Measurements from ENCODE around the gene PPP1R26.
"Not testable (repeated sequence)": the region's sequence is repeated elsewhere in the genome, so short reads cannot be mapped to it uniquely, and the experiment has no call there.

The PPP1R26 gene

DNA sequence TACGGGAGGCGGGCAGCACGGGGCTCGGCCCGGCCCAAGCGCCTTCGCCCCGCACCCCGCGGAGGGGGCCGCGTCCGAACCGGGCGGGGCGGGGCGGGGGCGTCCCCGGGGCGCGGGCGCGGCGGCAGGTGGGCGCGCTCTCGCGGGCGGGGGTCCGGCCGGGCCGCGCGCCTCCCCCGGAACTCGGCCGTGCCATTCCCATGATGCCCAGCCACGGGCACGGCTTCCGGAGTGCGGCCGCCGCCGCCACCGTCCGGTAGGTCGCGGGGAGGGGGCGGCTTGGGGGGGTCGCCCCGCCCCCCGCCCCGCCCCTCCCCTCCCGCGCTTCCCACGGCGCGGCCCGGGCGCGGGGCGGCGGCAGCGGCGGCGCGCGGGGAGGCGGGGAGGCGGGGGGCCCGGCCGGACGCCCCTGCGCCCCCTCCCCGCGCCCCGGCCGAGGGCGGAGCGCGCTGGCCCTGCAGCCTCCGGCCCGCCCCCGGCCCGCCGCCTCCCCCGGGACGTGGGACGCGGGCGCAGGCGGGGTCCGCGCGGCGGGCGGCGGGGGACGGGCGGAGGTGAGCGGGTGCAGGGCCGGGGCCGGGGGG lies at the start of gene PPP1R26:
Gene PPP1R26, plus strand, starts transcription at position 314 of the 584 bp plus-strand sequence. CDS start 4,729 bp downstream, outside the sequence.
- peak within 1 kb of the TSS; percentile 80 for H3K27ac ChIP-seq
- no peak for TF ChIP-seq CTCF (conservative IDR thresholded peaks at IDR 0.05)
- no peak for TF ChIP-seq ZFX (IDR thresholded peaks at IDR 0.05)

GRCh38 chr9:135437259-135437658 lies 42.3 kb upstream of the PPP1R26 start:
- TF ChIP-seq CTCF (conservative IDR thresholded peaks at IDR 0.05) (no peak), ZFX (IDR thresholded peaks at IDR 0.05) (no peak)
- H3K27ac ChIP-seq = no peak overlapping the region

GRCh38 chr9:135437696-135438095 lies 41.9 kb upstream of the PPP1R26 start:
- H3K27ac ChIP-seq = not testable (repeated sequence)

DNA sequence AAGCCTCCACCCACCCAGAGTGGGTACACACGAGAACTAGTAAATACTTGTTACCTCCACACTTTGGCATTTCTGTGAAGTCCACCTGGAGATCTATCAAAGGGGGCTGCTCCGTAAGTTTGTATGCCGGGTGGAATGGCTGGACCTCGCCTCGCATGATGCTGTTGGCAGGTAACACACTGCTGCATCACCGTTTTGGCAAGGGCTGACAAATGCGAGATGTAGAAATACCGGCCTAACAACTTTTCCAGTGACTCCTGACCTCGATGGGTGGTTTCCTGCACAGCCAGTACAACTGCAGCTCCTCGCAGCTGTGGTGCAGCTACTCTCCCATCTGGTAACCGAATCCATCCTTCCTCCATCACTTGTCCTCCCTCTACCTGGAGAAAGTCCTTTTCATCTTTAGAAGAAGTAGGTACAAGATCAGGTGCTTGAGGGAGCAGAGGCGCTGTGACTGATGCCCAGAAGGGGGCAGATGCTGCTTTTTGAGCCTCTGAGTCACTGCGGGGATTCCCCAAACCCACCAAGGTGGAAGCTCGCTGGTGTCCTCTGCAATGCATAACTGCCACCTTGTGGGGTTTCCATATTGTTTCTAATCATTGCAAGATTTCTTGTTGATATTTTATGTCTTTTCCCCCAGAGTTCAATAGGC lies 40.9 kb upstream of the PPP1R26 start:
- not testable (repeated sequence) for H3K27ac ChIP-seq

DNA sequence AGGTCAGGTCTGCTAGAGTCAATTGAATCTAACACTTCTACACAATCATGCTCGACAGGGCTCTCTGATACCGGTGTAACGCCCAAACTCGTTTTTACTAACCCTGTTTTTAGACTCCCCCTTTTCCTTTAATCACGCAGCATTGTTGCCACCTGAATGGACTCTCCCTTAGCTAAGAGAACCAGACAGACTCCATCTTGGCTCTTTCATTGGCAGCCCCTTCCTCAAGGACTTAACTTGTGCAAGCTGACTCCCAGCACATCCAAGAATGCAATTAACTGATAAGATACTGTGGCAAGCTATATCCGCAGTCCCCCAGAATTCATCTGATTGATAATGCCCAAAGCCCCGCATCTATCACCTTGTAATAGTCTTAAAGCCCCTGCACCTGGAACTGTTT lies 40.1 kb upstream of the PPP1R26 start:
- H3K27ac ChIP-seq = not testable (repeated sequence)

- TF ChIP-seq CTCF (conservative IDR thresholded peaks at IDR 0.05) (no peak), ZFX (IDR thresholded peaks at IDR 0.05) (no peak)
- no peak overlapping the region for H3K27ac ChIP-seq
Observed at GRCh38 chr9:135439916-135440315, 39.7 kb upstream of the PPP1R26 start.

- TF ChIP-seq ZFX (IDR thresholded peaks at IDR 0.05) = no peak
- TF ChIP-seq CTCF (conservative IDR thresholded peaks at IDR 0.05) = no peak; the same call in 1 of the 2 replicates
- H3K27ac ChIP-seq = no peak overlapping the region
Observed at GRCh38 chr9:135440620-135441019, 39.0 kb upstream of the PPP1R26 start.

DNA sequence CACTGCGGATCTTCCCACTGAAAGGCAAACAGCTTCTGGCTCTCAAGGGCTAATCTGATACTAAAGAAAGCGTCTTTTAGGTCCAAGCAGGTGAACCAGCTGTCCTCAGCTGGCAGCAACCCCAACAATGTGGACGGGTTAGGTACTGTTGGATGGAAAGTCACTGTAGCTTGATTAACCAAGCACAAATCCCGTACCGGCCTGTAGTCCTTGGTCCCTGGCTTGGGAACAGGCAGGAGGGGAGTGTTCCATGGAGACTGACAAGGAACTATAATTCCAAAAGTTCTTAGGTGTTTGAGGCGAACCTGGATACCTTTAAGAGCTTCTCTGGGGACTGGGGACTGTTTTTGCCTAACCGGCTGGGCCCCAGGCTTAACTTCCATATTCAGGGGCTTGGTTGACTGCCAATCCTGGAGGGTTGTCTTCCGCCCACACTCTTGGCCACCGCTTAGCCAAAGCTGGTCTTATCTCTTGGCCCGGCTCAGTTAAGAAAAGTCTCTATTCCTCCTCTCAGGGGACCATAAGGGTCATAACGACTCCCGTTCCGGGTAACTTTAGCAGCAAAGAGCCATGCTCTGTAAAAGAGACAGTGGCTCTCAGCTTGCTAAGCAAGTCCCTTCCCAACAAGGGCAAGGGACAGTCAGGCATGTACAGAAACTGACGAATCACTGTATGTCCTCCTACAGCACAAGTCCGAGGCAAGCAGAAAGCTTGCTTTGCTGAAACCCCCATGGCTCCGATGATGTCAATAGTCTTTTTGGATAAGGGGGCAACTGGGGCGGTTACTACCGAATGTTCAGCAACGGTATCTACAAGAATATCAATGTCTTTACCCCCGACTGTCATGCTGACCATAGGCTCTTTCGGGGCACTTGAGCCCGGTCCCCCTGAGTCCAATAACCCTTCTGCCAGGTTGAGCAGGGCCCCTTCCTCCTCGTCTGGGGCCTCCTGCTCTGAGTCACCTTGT lies 38.2 kb upstream of the PPP1R26 start:
- H3K27ac ChIP-seq = not testable (repeated sequence)

- TF ChIP-seq CTCF (conservative IDR thresholded peaks at IDR 0.05) = no peak
- no peak for TF ChIP-seq ZFX (IDR thresholded peaks at IDR 0.05)
- no peak overlapping the region for H3K27ac ChIP-seq
Observed at GRCh38 chr9:135442075-135442474, 37.5 kb upstream of the PPP1R26 start.

Data from C4-2B (cell line).